Esophagus mucosa (tissue), 1 donor: Measurements from ENCODE around the gene ERAS. TPM values are rescaled to one million over a fixed set of nuclear protein-coding genes. Genes with fewer than 3 reads are reported as not detected.
A peak's percentile ranks its signal among the peaks of the same experiment; 100 is the strongest.
"Not testable (repeated sequence)": the region's sequence is repeated elsewhere in the genome, so short reads cannot be mapped to it uniquely, and the experiment has no call there.

Source experiments
- ATAC-seq: fragments of 200-7000 bp; cut with Tn5 transposase; one replicate; pipeline ENCODE4 v1.9.1; 2020
- total RNA-seq: library from RNA; stranded (reverse); gene quantifications from one replicate; pipeline ENCODE4 v1.2.4, GENCODE V29; 2023
- donor health status: DM: yes; HTN: yes; CAD: no.

Gene ERAS
- total RNA-seq, 1 donor from 2014 or later = not detected

DNA sequence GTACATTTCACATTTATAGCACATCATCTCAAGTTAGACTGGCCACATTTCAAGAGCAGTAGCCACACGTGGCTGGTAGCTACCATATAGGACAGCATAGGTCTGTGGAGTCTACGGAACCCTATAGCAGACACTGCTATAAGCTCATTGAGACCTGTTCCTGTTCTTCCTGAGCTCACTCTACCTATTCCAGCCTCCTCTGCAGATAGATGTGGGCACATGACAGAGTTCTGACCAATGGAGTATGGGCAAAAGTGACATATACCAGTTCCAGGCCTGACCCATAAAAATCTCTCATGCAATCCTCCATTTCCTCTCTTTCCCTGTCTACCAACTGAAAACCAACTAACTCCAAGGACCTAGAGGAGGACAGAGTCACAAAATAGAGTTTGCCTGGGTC lies 28.0 kb upstream of the ERAS start:
- no peak for ATAC-seq

DNA sequence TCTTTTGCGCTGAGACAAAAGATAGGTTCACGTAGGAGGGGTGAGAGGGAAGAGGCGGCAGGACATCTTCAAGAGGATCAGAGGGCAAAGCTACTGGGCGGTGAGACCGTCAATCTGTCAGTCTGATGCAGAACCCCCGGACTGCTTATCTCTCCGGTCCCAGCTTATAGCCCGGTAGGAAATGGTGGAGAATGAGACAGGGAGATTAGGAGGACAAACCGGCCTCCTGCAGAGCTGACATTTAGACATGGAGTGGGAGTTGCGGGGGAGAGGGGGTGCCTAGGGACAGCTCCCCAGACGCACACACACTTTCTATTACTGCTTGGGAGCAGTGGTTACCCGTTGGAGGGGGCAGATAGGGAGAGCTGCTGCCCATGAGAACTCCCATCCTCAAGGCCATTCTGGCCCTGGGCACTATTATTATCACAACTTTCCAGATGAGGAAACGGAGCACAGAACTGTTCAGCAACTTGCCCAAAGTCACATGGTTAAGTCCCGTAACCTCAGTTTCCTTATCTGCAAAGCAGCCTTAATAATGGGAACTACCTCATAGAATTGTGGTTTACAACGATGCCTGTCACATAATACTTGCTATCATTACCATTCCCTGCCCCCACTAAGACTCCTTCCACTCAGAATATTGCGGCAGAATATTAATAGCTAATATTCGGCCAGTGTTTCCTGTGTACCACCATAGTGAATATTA lies 25.6 kb upstream of the ERAS start:
- no peak for ATAC-seq

DNA sequence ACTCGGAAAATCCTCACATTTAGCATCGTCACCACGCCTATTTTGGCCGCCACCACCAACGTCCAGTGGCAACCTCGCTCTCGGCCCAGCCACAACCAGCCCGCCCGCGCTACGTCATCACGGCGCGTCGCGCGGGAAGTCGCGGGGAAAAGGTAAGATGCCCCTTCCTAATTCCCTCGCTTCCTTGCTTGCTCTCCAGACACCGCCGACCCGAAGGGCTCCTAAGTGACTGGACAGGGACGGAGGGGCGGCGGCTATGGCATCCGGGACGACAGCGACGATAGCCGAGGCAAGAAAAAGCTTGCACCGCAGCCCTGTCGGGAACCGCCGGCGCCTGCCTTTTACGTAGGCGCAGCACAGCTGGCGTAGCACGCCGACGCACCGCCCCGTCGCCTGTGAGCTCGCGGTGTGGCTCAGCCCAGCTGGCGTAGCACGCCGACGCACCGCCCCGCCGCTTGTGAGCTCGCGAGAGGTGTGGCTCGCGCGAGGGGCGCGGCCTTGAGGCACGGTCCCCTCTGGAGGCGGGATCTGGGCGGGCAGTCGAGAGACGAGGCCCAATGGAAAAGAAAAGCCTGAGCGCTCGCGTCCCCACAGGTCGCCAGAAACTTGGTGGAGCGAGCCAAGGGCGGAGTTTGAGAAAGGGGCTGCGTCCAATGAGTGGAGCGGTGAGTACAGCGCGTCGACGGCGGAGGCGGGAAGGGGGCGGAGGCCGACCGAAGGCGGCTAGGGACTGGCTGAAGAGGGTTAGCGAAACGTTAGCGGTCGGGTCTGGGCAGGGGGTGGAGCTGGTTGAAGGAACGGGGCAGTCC lies 24.8 kb upstream of the ERAS start, which contains the start of gene HDAC6:
Gene HDAC6, plus strand, starts transcription at position 788 of the 809 bp plus-strand sequence. CDS start 626 bp downstream, outside the sequence.
- peak; percentile 95 for ATAC-seq

DNA sequence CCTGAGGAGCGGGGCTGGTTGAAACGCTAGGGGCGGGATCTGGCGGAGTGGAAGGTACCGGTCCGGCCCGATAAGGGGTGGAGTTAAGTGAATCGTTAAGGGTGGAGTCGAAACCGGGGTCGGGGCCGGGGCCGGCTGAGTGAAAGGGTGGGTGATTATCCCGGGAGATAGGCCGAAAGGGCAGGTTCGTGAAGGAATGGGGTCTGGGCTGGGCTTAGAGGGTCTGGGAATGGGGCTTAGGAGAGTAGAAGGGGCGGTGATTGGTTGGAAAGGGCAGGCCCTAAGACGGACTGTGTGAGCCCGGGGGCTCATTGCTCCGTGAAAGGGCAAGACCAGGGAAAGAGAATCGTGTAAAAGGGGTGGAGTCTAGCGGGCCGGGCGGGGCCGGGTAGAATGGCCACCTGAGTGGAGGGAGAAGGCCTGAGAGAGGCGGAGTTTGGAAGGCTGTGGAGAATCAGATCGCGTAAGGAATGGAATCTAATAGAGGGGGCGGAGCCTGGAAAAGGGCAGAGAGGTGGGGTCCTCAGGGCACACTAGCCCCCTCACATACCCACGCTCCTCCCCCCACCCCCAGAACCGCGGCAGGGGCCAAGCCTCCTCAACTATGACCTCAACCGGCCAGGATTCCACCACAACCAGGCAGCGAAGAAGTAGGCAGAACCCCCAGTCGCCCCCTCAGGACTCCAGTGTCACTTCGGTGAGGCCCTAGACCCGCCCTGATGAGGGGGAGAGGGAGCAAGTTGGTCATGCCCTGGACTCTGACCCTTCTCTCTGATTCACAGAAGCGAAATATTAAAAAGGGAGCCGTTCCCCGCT lies 24.0 kb upstream of the ERAS start:
- peak; percentile 69 for ATAC-seq

DNA sequence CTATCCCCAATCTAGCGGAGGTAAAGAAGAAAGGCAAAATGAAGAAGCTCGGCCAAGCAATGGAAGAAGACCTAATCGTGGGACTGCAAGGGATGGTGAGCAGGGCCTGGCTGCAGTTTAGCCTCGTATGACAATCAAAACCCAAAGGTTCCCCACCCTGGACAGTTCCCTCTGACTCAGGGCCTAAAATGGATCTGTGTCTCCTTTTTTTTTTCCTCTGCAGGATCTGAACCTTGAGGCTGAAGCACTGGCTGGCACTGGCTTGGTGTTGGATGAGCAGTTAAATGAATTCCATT lies 23.5 kb upstream of the ERAS start:
- ATAC-seq = no peak

DNA sequence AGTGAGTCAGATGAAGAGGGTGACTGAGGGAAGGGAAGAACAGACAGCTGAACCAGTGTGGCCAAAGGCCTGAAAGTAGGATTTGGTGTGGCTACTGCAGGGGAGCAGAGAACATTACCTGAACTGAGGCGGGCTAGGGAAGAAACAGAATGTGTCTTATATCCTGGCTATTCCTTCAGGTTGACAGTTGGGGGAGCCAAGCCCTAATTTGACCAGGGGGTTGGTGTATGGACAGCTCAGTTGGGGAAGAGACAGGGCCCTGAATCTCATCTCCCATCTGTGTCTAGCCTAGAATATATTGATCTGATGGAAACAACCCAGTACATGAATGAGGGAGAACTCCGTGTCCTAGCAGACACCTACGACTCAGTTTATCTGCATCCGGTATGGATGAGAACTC lies 20.2 kb upstream of the ERAS start:
- ATAC-seq = no peak

DNA sequence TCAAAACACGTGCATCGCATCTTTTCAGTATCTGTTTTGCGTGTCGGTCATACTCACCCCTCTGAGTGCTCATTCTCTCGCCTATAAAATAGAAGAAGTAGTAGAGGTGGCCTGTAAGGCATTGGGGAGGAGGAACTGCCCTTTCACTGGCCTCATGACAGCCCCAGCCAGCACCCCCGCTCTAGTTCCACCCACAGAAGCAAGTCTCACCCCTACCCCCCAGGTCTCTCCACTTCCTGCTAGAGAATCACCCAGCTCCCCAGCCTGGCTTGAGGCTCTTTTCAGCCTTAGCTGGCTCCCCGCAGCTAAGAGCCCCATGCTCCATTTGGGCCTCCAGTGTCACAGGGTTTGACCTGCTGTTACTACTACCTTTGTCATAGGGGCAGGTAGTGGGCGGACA lies 12.7 kb upstream of the ERAS start:
- ATAC-seq = no peak

DNA sequence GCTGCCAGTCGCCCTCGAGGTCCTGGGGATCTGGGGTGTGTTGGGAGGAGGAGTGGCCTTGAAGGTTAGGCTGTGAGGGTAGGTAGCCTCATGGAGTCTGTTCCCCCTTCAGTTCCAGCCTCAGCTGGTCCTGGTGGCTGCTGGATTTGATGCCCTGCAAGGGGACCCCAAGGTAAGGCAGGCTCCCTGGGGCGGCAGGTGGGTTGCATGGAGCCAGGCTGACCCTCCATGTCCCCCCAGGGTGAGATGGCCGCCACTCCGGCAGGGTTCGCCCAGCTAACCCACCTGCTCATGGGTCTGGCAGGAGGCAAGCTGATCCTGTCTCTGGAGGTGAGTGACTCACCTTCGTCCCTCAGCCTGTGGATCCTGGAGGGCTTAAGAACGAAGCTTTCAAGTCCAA lies 11.6 kb upstream of the ERAS start:
- no peak for ATAC-seq

DNA sequence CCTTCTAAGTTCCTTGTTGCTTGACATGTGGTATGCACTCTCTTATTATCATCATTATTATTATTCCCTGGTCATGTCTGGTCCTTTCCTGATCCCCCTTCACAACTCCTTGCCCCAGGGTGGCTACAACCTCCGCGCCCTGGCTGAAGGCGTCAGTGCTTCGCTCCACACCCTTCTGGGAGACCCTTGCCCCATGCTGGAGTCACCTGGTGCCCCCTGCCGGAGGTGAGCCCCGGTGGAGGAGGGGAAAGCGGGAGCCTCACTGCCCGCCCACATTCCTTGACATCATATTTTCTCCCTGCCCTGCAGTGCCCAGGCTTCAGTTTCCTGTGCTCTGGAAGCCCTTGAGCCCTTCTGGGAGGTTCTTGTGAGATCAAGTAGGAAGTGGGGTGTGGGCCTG lies 11.0 kb upstream of the ERAS start:
- ATAC-seq = no peak

DNA sequence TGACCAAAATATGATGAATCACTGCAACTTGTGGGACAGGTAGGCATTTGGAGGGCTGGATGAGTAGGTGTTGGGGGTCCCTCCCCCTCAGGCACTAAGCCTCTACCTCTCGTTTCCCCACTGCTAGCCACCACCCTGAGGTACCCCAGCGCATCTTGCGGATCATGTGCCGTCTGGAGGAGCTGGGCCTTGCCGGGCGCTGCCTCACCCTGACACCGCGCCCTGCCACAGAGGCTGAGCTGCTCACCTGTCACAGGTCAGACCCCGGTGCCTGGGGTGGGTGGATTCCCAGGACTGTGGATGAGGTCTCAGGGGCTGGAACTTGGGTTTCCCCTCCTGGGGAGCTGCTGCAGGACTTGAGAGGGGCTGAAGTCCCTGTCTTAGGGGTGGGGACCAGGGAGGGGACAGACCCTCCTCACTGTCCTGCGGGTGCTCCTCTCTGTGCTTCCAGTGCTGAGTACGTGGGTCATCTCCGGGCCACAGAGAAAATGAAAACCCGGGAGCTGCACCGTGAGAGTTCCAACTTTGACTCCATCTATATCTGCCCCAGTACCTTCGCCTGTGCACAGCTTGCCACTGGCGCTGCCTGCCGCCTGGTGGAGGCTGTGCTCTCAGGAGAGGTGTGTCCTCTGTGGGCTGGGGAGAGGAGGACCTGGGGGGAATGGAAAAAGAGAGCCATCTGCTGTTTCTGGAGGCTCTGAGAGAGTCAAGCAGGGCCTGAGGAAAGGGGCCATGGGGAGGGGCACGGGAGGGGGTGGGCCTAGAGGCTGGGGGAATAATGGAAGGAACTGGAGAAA lies 10.1 kb upstream of the ERAS start:
- peak; percentile 19 for ATAC-seq

DNA sequence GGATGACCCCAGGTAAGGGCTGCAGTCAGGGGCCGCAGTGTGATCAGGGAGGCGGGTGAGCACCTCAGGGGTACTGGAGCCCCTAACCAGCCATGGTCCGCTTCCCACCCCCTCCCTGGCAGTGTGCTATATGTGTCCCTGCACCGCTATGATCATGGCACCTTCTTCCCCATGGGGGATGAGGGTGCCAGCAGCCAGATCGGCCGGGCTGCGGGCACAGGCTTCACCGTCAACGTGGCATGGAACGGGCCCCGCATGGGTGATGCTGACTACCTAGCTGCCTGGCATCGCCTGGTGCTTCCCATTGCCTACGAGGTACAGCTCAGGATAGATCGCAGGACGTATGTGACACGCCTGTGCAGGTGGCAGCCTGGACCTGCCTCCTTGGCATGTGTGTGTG lies 8.2 kb upstream of the ERAS start:
- no peak for ATAC-seq

DNA sequence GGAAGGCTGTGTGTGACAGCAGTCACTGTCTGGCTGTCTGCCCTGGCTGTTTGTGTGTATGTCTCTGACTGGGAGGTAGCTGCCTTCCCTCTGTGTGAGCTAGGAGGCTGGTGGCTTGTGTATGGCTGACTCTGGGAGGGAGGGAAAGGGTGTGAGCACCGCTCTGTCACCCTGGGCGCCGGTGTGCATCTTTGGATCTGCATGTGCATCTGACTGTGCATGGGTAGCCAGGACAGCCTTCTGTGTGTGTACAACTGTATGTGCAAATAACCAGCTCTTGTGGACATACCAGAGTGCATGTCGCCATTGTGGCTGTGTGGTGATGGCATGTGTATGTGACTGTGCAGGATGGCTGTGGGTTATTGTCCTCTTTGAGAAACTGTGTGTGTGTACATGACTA lies 7.4 kb upstream of the ERAS start:
- no peak for ATAC-seq

DNA sequence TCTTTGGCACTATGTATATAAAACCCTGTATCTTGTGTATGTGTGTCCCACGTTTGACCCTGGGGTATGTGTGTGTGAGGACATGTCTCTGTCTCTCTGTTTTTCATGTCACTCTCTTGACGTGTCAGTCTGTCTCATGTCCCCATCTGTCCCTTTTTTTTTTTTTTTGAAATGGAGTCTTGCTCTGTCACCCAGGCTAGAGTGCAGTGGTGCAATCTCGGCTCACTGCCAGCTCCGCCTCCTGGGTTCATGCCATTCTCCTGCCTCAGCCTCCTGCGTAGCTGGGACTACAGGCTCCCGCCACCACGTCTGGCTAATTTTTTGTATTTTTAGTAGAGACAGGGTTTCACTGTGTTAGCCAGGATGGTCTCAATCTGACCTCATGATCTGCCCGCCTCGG lies 6.9 kb upstream of the ERAS start:
- ATAC-seq = not testable (repeated sequence)

DNA sequence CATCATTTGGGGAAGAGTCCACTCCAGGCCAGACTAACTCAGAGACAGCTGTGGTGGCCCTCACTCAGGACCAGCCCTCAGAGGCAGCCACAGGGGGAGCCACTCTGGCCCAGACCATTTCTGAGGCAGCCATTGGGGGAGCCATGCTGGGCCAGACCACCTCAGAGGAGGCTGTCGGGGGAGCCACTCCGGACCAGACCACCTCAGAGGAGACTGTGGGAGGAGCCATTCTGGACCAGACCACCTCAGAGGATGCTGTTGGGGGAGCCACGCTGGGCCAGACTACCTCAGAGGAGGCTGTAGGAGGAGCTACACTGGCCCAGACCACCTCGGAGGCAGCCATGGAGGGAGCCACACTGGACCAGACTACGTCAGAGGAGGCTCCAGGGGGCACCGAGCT lies 3.3 kb upstream of the ERAS start:
- no peak for ATAC-seq

DNA sequence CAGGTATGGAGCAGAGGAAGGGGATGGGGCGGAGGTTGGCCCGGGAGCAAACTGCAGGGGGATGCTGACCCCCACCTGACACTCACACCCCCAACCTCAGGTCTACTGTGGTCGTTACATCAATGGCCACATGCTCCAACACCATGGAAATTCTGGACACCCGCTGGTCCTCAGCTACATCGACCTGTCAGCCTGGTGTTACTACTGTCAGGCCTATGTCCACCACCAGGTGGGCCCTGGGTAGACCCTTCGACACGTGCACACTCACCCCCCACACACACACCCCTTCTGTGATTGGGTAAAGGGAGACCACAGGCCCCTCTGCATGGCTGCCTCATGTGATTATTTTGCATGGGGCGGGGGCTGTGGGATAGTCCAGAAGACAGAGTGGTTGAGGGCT lies 2.2 kb upstream of the ERAS start:
- ATAC-seq = no peak

DNA sequence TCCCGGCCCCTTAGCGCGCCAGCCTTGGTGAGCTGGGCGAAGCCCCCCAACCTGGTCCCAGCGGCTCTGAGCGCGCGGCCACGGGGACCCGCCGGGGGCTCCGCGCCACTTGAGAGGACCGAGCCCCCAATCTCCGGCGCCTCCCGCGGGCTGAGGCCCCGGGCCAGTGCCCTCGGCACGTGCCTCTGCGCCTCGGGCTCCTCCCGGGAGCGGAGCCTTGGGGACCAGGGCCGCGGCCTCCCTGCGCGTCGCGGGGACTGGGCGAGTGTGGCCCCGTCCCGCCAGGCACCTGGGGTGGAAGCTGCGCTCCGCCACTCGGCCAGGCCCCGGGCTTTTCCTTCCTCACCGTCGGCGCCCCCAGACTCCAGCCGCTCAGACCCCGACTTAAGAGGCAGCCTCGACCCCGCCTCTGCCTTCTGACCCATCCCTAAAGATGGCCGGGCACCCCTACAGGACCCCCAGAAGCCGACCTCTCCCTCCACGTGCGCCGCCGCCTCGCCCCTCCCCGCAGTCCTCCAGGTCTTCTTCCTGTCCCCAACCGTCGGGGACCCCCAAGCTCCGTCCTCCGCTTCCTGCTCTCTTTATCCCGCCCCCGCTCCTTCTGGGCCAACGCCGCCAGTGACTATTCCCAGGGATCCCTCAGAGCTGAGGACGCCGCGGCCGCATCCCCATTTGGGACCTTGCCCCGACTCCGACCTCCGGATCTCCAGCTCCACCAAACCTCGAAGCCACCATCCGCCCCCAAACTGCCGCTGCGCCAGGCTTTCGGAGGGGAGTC lies 752 bp downstream of the ERAS start:
- ATAC-seq = no peak

DNA sequence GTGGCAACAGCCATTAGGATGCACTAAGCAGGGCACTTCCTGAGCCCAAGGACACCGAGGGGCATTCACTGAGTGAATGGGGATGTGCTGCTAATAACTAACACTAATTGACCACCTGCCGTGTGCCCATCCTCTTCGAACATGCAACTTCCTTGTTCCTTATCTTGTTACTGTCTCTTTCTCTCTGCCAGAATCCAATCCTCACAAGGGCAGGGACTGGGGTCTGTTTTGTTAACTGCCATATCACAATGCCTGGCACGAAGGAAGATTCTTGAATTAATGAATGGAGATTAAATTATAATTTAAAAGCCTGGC lies 1.3 kb downstream of the ERAS start:
- ATAC-seq = no peak

DNA sequence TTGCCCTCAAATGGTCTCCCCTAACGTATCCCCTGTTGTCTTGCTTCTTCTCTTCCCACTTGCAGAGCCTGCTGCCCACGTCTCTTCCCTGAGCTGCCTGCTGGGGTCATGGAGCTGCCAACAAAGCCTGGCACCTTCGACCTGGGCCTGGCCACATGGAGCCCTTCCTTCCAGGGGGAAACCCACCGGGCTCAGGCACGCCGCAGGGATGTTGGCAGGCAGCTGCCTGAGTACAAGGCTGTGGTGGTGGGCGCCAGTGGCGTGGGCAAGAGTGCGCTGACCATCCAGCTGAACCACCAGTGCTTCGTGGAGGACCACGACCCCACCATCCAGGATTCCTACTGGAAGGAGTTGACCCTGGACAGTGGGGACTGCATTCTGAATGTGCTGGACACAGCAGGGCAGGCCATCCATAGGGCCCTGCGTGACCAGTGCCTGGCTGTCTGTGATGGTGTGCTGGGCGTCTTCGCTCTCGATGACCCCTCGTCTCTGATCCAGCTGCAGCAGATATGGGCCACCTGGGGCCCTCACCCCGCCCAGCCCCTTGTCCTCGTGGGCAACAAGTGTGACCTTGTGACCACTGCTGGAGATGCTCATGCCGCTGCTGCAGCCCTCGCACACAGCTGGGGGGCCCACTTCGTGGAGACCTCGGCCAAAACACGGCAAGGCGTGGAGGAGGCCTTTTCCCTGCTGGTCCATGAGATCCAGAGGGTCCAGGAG lies 2.9 kb downstream of the ERAS start:
- ATAC-seq = no peak

DNA sequence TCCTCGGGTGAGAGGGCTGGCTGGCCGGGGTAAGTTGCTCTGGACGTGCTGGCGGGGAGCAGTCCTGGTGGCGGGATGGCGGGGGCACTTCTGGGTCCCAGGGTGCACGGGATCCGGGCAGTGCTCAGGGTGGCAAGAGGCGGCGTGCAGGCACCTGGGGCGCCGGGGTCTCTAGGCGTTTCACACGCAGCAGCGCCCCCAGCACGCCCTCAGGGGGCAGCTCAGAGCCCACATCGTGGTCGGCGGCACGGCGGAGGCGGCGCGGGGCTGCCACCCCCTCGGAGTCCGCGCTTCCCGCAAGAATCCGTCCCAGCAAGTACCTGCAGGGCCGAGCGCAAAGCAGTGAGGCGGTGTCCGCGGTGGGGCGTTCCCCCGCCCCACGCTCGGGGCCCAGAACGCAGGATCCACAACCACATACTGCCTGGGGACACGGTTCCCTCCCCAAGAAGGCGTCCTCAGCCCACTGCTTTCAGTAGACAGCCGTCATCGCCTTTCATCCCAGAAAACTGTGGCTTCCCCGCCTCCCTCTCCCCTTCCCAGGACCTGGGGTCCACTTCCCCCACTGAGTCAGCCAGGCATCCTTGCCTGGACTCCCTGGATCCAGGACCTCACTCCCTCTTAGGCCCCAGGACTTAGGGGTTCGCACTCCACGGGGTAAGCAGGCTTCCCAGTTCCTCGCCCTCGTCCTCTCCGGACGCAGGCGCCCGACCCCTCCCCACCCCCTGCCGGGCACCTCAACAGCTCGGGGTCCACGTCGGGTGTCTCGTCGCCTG lies 5.0 kb downstream of the ERAS start:
- ATAC-seq = no peak

DNA sequence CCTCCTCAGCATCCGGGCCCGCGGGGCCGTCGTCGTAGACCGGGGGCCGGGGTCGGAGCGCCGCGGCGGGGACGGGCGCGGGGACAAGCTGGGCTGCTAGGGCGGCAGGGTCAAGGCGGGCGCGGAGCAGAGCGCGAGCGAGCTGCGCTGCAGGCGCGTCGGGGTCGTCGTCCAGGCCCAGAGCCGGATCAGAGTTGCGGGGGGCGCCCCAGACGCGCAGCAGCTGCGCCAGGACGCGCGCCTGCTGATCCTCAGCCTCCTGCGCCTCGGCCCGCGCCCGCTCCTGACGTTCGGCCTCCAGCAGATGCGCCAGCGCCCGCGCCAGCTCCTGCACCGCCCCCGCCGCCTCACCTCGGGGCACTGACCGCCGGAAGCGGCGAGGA lies 5.6 kb downstream of the ERAS start:
- ATAC-seq = no peak
